ENCODE measurements around the gene THSD4. TPM values are rescaled to one million over a fixed set of nuclear protein-coding genes. Genes with fewer than 3 reads are reported as not detected.

Gene THSD4
- total and polyA plus RNA-seq, 2 of the 4 experiments (the other 2 are of a cell fraction): 25.5 to 31.1 TPM

GRCh38 chr15:71549091-71549490, 433.8 kb downstream of the THSD4 start:
- POLR2A ChIA-PET (ENCODE audit: unreplicated experiment): interaction anchor here (0.5 kb wide), 1 partner anchor 12 kb away, joined by 4 read pairs; no protein-coding TSS in a partner anchor
- in situ Hi-C loops (cut with MboI; ENCODE audit: low sequenced_read_pairs) (no loop called here), intact Hi-C loops (cut with micrococcal nuclease) (no loop called here), dilution Hi-C loops (cut with HindIII; ENCODE audit: low sequenced_read_pairs, unreplicated experiment) (no loop called here)
- Histone ChIP-seq H3K36me3 (ENCODE audit: control insufficient read depth, insufficient read depth, low read length) (no peaks in the 10 kb centered on the region; the same call in 1 of the 2 replicates), H4K20me1 (ENCODE audit: insufficient read depth, low read length) (peaks cover 16% of the 10 kb centered on the region; the same call in 1 of the 2 replicates), H4K8ac (ENCODE audit: low read depth in 2 of 2, low read length in 2 of 2) (no peak overlapping the region), H3K27me3 (ENCODE audit: control insufficient read depth, insufficient read depth, low read length) (no peaks in the 10 kb centered on the region), H3K4ac (ENCODE audit: low read depth, low read length) (no peak overlapping the region), H4K91ac (ENCODE audit: insufficient read depth, low read depth, low read length) (no peak overlapping the region), H3K23ac (ENCODE audit: low read depth, low read length) (no peak overlapping the region), H3K27ac (ENCODE audit: insufficient read depth, low read length) (no peak overlapping the region), H2BK15ac (ENCODE audit: low read depth, low read length) (no peak overlapping the region), H2BK120ac (ENCODE audit: low read depth, low read length) (no peak overlapping the region), H3K4me2 (ENCODE audit: low read depth, low read length) (no peak overlapping the region), H2AK5ac (ENCODE audit: low read depth, low read length) (no peak overlapping the region), H3K4me3 (ENCODE audit: insufficient read depth, low read depth, low read length) (no peak overlapping the region), H3K18ac (ENCODE audit: low read depth, low read length) (no peak overlapping the region), H4K5ac (ENCODE audit: low read depth, low read length) (no peak overlapping the region), H3K9me3 (ENCODE audit: control insufficient read depth, insufficient read depth, low read length) (no peaks in the 10 kb centered on the region), H3K79me1 (ENCODE audit: low read depth in 1 of 2, low read length in 2 of 2) (no peaks in the 10 kb centered on the region), H3K9ac (ENCODE audit: low read depth, low read length) (no peak overlapping the region), H3K56ac (ENCODE audit: extremely low read depth, insufficient read depth, low read length) (no peak overlapping the region), H2AFZ (replicated peaks; ENCODE audit: low read length, poor library complexity) (no peak overlapping the region), H3K4me1 (ENCODE audit: control insufficient read depth, insufficient read depth, low read length) (peaks cover 2% of the 10 kb centered on the region; the same call in 1 of the 2 replicates), H2AK9ac (replicated peaks; ENCODE audit: low read depth, low read length, poor library complexity) (no peak overlapping the region), H2BK20ac (ENCODE audit: low read depth, low read length) (no peak overlapping the region), H3K14ac (replicated peaks; ENCODE audit: low read depth, low read length) (0 out of 2 replicates have a peak overlapping the region, but pooled peaks have one; percentile 28), H2BK5ac (ENCODE audit: low read depth, low read length, poor library complexity, severe bottlenecking) (no peak overlapping the region), H3K9me1 (ENCODE audit: insufficient read depth, low read length) (no peaks in the 10 kb centered on the region; the same call in 1 of the 2 replicates)
- no TSS peak for BruUV-seq (replicated peaks)
- CTCF ChIA-PET: no interaction called here
- ATAC-seq (ENCODE audit: low read depth): no peak
- TF ChIP-seq CEBPB (IDR thresholded peaks at IDR 0.05; ENCODE audit: low read depth, low read length) (no peak), ELK1 (IDR thresholded peaks at IDR 0.05; ENCODE audit: borderline replicate concordance, low read depth, low read length) (no peak), MXI1 (IDR thresholded peaks at IDR 0.05; ENCODE audit: borderline replicate concordance, low read depth, low read length) (no peak), RFX5 (IDR thresholded peaks at IDR 0.05; ENCODE audit: low read depth, low read length) (no peak), CTCF (conservative IDR thresholded peaks at IDR 0.05; ENCODE audit: low read depth, low read length) (no peak), RAD21 (IDR thresholded peaks at IDR 0.05; ENCODE audit: low read length) (no peak), MAFK (IDR thresholded peaks at IDR 0.05; ENCODE audit: low read depth, low read length) (no peak)
- no CpG with 5 or more reads among the region's 5 CpGs for WGBS, 2 experiments (ENCODE audit: extremely low coverage in 2 of 2, insufficient read length in 1 of 2)
- DNase-seq: no peak

Measured in IMR-90 (cell line).